OCI-LY3 (cell line): ENCODE results near the gene RAB11FIP4.

Experiments used
- EZH2phosphoT487 ChIP-seq: fragments of 200-600 bp; shearing (Covaris generic); IDR thresholded peaks from 2 replicates; pipeline ENCODE4 v1.6.1; 2018; ENCODE audit warnings: antibody characterized with exemption, mixed run types, low read depth
- TF ChIP-seq, protein P1 (sequence below): fragments of 200-600, 300-600 bp; sonication (generic); IDR thresholded peaks from 2 replicates; pipeline ENCODE4 v1.5.1; 2014; ENCODE audit warnings: antibody characterized with exemption, low read length, low read depth

DNA sequence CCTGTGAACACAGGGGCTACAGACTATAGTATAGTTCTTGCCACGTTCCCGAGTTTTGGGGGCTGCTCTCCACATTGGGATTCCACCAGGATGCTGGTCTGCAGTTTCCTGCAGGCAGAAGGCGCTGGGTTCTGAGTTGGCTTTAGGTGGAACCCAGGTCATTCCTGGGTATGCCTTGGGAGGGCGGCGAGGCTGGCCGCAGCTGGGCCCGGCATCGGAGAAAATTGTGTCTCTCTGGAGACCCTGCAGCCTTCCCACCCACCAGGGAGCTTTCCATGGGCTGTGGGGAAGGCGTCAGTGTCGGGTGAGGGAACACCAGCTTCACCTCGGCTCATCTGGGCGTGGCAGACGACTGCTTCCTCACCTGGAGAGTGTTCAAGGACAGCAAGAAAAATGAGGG is 183.6 kb downstream of the RAB11FIP4 start:
- TF ChIP-seq, protein P1, sequence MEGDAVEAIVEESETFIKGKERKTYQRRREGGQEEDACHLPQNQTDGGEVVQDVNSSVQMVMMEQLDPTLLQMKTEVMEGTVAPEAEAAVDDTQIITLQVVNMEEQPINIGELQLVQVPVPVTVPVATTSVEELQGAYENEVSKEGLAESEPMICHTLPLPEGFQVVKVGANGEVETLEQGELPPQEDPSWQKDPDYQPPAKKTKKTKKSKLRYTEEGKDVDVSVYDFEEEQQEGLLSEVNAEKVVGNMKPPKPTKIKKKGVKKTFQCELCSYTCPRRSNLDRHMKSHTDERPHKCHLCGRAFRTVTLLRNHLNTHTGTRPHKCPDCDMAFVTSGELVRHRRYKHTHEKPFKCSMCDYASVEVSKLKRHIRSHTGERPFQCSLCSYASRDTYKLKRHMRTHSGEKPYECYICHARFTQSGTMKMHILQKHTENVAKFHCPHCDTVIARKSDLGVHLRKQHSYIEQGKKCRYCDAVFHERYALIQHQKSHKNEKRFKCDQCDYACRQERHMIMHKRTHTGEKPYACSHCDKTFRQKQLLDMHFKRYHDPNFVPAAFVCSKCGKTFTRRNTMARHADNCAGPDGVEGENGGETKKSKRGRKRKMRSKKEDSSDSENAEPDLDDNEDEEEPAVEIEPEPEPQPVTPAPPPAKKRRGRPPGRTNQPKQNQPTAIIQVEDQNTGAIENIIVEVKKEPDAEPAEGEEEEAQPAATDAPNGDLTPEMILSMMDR: no peak
- no peak for TF ChIP-seq EZH2phosphoT487
